Lung (tissue), 12 donors: ENCODE results near the gene TMC8. TPM values are rescaled to one million over a fixed set of nuclear protein-coding genes. Genes with fewer than 3 reads are reported as not detected.

Source experiments
- ATAC-seq: fragments of 200-7000 bp; cut with Tn5 transposase; one replicate; pipeline ENCODE4 v1.9.1; 2020; ENCODE audit warnings: moderate number of reproducible peaks; ENCODE audit not compliant: insufficient read depth, low FRiP score
- DNase-seq, 3 donors: peaks; one replicate each; pipeline ENCODE4 v3.0.0-alpha.2; 2013 to 2017
- H3K27ac ChIP-seq, 2 donors: one replicate each; pipeline ENCODE4 v1.5.1; 2013; ENCODE audit warnings: mild to moderate bottlenecking in 2 of 2, moderate library complexity in 2 of 2, control low read depth in 1 of 2, inconsistent platforms in 1 of 2, low read depth in 1 of 2, low read length in 1 of 2
- H3K27me3 ChIP-seq, 3 donors: one replicate each; pipeline ENCODE4 v1.5.1; 2013; ENCODE audit warnings: low read length in 2 of 3; ENCODE audit not compliant: control insufficient read depth in 3 of 3, insufficient read depth in 3 of 3
- H3K36me3 ChIP-seq, 4 donors: one replicate each; pipeline ENCODE4 v1.5.1; 2013; ENCODE audit warnings: low read length in 4 of 4, mild to moderate bottlenecking in 1 of 4, moderate library complexity in 1 of 4; ENCODE audit not compliant: control insufficient read depth in 4 of 4, insufficient read depth in 4 of 4
- H3K4me1 ChIP-seq, 5 donors: one replicate each; pipeline ENCODE4 v1.5.1; 2013; ENCODE audit warnings: low read length in 5 of 5, mild to moderate bottlenecking in 2 of 5, moderate library complexity in 1 of 5; ENCODE audit not compliant: control insufficient read depth in 5 of 5, insufficient read depth in 5 of 5
- H3K4me3 ChIP-seq: one replicate; pipeline ENCODE4 v1.5.1; 2013; ENCODE audit warnings: mild to moderate bottlenecking, control low read depth, moderate library complexity
- H3K9ac ChIP-seq, 2 donors: one replicate each; pipeline ENCODE4 v1.5.1; 2013; ENCODE audit warnings: low read length in 2 of 2, control low read depth in 1 of 2; ENCODE audit not compliant: insufficient read depth in 1 of 2
- H3K9me3 ChIP-seq, 4 donors: one replicate each; pipeline ENCODE4 v1.5.1; 2013; ENCODE audit warnings: low read length in 3 of 4, mild to moderate bottlenecking in 1 of 4, moderate library complexity in 1 of 4; ENCODE audit not compliant: control insufficient read depth in 4 of 4, insufficient read depth in 3 of 4
- WGBS, 2 donors: extraction: QIAGEN DNeasy Blood & Tissue Kit; methylation state at CpG; one replicate each; pipeline ENCODE4 v1.1.7; 2013; 5-methylcytosine and 5-hydroxymethylcytosine counted together
- polyA plus RNA-seq, 2 donors: library from polyadenylated mRNA; stranded (reverse); fragments of 200-250 nt; gene quantifications; one replicate each; pipeline ENCODE4 v1.2.1, GENCODE V29; 2013
- total RNA-seq, 2 donors: library from RNA; depleted of rRNA in 1 of 2; stranded (reverse); fragments of >200 nt in 1 of 2; gene quantifications; one replicate each; pipeline ENCODE4 v1.2.1, GENCODE V29; 2014 to 2021
- TF ChIP-seq, protein P1 (sequence below): IDR thresholded peaks from 2 replicates; pipeline ENCODE4 v1.5.1; 2012; ENCODE audit warnings: mild to moderate bottlenecking; ENCODE audit errors: control extremely low read depth, extremely low read depth
- donor health status: control.
- donor health status: control.
- donor health status: Bipolar disorder and iron deficiency.
- donor health status: healthy.
- donor health status: DM: yes; HTN: yes; CAD: no.

Gene TMC8
- total and polyA plus RNA-seq, 4 donors = 15.5 to 28.1 (median 18.5) TPM

DNA sequence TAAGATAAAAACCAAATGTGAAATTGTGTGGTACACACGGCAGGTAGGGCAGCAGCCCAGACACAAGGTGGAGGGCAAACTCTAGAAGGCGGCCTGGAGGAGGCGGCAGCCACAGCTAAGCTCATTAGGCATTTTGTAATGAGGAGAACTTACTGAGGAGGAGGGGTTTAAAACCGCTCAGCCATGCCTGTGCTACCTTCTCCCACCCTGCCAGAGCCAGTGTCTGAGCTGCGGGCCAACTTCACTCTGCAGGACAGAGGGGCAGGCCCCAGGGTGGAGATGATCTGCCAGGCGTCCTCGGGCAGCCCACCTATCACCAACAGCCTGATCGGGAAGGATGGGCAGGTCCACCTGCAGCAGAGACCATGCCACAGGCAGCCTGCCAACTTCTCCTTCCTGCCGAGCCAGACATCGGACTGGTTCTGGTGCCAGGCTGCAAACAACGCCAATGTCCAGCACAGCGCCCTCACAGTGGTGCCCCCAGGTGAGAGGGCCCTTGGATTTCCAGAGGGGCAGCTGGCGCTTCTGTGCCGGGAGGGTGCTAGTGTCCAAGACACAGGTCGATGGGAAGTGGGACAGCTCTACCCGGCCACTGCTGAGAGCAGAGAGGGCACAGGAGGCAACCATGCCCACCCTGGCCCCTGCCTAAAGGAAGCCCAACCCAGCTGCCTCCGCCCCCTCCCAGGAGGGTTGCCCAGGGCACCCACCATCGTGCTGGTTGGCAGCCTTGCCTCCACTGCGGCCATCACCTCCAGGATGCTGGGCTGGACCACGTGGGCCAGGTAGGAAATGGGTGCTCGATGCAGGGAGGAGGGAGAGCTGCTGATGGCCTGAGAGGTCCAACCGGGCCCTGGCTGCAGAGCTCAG, 33.5 kb downstream of the TMC8 start:
- WGBS, 2 donors = 60% methylated on average over 22 of the region's 22 CpGs
- no peak for ATAC-seq
- Histone ChIP-seq H3K27ac (no peak overlapping the region), H3K36me3 (no peaks in the 10 kb centered on the region), H3K9ac (no peak overlapping the region), H3K9me3 (no peaks in the 10 kb centered on the region), H3K4me3 (no peak overlapping the region), H3K4me1 (peaks cover 0 to 4% (median 3%) of the 10 kb centered on the region in 5 donors), H3K27me3 (no peaks in the 10 kb centered on the region)
- TF ChIP-seq, protein P1, sequence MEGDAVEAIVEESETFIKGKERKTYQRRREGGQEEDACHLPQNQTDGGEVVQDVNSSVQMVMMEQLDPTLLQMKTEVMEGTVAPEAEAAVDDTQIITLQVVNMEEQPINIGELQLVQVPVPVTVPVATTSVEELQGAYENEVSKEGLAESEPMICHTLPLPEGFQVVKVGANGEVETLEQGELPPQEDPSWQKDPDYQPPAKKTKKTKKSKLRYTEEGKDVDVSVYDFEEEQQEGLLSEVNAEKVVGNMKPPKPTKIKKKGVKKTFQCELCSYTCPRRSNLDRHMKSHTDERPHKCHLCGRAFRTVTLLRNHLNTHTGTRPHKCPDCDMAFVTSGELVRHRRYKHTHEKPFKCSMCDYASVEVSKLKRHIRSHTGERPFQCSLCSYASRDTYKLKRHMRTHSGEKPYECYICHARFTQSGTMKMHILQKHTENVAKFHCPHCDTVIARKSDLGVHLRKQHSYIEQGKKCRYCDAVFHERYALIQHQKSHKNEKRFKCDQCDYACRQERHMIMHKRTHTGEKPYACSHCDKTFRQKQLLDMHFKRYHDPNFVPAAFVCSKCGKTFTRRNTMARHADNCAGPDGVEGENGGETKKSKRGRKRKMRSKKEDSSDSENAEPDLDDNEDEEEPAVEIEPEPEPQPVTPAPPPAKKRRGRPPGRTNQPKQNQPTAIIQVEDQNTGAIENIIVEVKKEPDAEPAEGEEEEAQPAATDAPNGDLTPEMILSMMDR = no peak
- DNase-seq = no peak

DNA sequence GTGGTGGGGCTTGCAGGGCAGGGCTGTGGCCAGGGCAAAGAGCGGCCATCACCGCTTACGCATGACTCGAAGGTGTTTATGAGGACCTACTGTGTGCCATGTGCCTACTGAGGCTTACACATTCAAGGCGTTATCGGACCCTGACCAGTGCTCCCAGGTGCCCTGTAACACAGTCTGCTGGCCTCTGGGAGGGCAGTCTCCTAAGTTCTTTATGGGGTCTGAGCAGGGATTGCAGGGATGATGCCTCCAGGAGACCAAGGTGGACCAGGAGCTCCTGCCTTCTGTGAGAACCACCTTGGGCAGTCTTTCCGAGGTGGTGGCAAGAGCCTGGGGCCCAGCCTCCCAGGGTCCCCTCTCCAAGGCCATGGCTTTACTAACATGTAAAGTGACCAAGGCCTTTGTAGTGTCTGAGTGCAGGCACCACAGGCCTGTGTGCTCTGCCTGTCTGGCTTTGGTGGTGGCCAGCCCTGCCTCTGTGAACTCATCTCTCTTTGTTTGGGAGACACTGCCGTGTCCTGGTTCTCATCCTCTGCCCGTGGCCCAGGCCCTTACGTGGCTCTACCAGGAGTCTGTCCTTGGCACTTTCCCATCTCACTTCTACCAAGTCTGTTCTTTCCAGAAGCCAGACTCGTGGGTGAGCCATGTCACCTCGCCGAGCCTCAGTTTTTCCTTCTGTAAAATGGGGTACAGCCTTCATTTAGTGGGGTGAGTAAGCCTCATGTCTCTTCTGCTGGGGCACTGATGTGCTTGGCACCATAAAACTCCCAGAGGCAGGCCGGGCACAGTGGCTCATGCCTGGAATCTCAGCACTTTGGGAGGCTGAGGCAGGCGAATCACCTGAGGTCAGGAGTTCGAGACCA, 34.4 kb downstream of the TMC8 start:
- H3K4me3 ChIP-seq = no peak overlapping the region
- peaks cover 0 to 11% (median 3%) of the 10 kb centered on the region in 5 donors for H3K4me1 ChIP-seq
- H3K27me3 ChIP-seq = no peaks in the 10 kb centered on the region
- WGBS, 2 donors = 88 to 90% methylated on average over 16 of the region's 16 CpGs
- H3K9me3 ChIP-seq = no peaks in the 10 kb centered on the region
- no peak overlapping the region for H3K27ac ChIP-seq
- no peak overlapping the region for H3K9ac ChIP-seq
- TF ChIP-seq, protein P1 = no peak
- no peaks in the 10 kb centered on the region for H3K36me3 ChIP-seq
- DNase-seq (no peak), ATAC-seq (no peak)

DNA sequence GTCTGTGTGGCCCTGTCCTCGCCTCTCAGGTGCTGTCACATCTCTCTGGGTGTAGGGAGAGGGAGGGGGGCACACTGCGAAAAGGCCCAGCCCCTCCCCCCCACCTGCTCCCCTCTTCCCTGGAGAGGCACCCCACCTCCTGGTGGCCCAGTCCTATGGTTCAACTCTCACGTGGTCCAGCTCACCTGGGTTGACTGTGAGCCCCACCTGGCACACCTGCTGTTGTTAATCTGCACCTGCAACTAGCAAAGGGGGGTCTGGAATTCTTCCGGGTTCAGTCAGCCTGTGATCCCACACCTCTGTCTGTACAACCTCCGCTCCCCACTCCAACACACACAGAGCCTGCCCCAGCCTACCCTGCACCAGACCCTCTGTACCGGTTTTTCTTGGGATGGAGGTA, 35.8 kb downstream of the TMC8 start:
- Histone ChIP-seq H3K4me1 (peaks cover 0 to 11% (median 3%) of the 10 kb centered on the region in 5 donors), H3K36me3 (peaks cover 0 to 4% (median 0%) of the 10 kb centered on the region in 4 donors), H3K27me3 (no peaks in the 10 kb centered on the region), H3K27ac (no peak overlapping the region), H3K4me3 (no peak overlapping the region), H3K9me3 (no peaks in the 10 kb centered on the region), H3K9ac (no peak overlapping the region)
- WGBS, 2 donors = 72 to 80% methylated on average over 6 of the region's 6 CpGs
- ATAC-seq = no peak
- TF ChIP-seq, protein P1 = no peak
- DNase-seq = no peak
